Thyroid gland (tissue), 4 donors: ENCODE data around the gene EPM2AIP1. TPM values are rescaled to one million over a fixed set of nuclear protein-coding genes. Genes with fewer than 3 reads are reported as not detected.
A peak's percentile ranks its signal among the peaks of the same experiment; 100 is the strongest.

Experiments used
- DNase-seq, 2 donors: peaks; one replicate each; pipeline ENCODE4 v3.0.0-alpha.2; 2019
- H3K27ac ChIP-seq, 3 donors: fragments of 200-600 bp; sonication (generic); 1 replicate in 2 of 3; 2 replicates in 1 of 3; pipeline ENCODE4 v1.5.1; 2016 to 2019; ENCODE audit warnings: mild to moderate bottlenecking in 1 of 3, moderate library complexity in 1 of 3
- H3K27me3 ChIP-seq: fragments of 200-600 bp; sonication (generic); one replicate; pipeline ENCODE4 v1.5.1; 2019
- H3K36me3 ChIP-seq, 2 donors: fragments of 200-600 bp; sonication (generic); one replicate each; pipeline ENCODE4 v1.5.1; 2016 to 2019
- H3K4me1 ChIP-seq, 2 donors: fragments of 200-600 bp; sonication (generic); one replicate each; pipeline ENCODE4 v1.5.1; 2017 to 2019
- H3K4me3 ChIP-seq, 3 donors: fragments of 200-600 bp; sonication (generic); replicated peaks in 1 of 3; 1 replicate in 2 of 3; 2 replicates in 1 of 3; pipeline ENCODE4 v1.5.1; 2016; ENCODE audit warnings: mild to moderate bottlenecking in 1 of 3
- H3K9me3 ChIP-seq: fragments of 200-600 bp; sonication (generic); one replicate; pipeline ENCODE4 v1.5.1; 2017
- CTCF ChIP-seq, 6 experiments: fragments of 200-600 bp in 3 of 6; fragments of 450-650 bp in 3 of 6; sonication (generic) in 3 of 6; IDR thresholded peaks; one replicate each; pipeline ENCODE4 v1.5.1; 2016 to 2019; ENCODE audit warnings: antibody characterized with exemption in 6 of 6, mild to moderate bottlenecking in 2 of 6, inconsistent platforms in 1 of 6, moderate library complexity in 1 of 6
- POLR2A ChIP-seq, 2 donors: fragments of 450-650 bp; IDR thresholded peaks; one replicate each; pipeline ENCODE4 v1.6.1; 2017; ENCODE audit warnings: antibody characterized with exemption in 2 of 2, mild to moderate bottlenecking in 2 of 2, moderate library complexity in 1 of 2
- WGBS, 2 donors: methylation state at CpG; one replicate each; pipeline ENCODE4 v1.1.5; 2017; 5-methylcytosine and 5-hydroxymethylcytosine counted together
- intact Hi-C: fragments of 100-400 bp; cut with DNase I; formaldehyde crosslinking; loops from one replicate; pipeline ENCODE4 v1.15.1; 2023
- total RNA-seq, 4 donors: library from RNA; depleted of rRNA; stranded (reverse); fragments of >200 nt; gene quantifications; one replicate each; pipeline ENCODE4 v1.2.3, GENCODE V29; 2016

The EPM2AIP1 gene
- total RNA-seq, 4 donors from 2014 or later: 25.3 to 48.0 (median 35.0) TPM

DNA sequence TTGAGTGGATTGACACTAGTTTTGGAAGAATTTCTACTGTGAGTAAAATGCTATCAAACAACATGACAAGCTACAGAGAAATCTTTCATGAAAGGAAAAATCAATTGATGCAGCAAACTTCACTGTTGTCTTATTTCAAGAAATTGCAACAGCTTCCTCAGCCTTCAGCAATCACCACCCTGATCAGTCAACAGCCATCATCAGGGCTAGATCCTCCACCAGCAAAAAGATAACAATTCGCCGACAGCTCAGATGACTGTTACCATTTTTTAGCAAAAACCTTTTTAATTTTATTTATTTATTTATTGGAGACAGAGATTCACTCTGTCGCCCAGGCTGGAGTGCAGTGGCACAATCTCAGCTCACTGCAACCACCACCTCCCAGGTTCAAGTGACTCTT, 44.4 kb upstream of the EPM2AIP1 start:
- Histone ChIP-seq H3K4me1 (no peaks in the 10 kb centered on the region), H3K9me3 (no peaks in the 10 kb centered on the region), H3K36me3 (peaks cover 7 to 16% of the 10 kb centered on the region in 2 donors), H3K27me3 (no peaks in the 10 kb centered on the region), H3K27ac (no peak overlapping the region), H3K4me3 (no peak overlapping the region)
- intact Hi-C loops: no loop called here
- DNase-seq: no peak
- WGBS, 2 donors: 97 to 99% methylated on average over 3 of the region's 3 CpGs
- TF ChIP-seq POLR2A (IDR thresholded peaks at IDR 0.05): no peak
- TF ChIP-seq CTCF (IDR thresholded peaks at IDR 0.05): no peak

DNA sequence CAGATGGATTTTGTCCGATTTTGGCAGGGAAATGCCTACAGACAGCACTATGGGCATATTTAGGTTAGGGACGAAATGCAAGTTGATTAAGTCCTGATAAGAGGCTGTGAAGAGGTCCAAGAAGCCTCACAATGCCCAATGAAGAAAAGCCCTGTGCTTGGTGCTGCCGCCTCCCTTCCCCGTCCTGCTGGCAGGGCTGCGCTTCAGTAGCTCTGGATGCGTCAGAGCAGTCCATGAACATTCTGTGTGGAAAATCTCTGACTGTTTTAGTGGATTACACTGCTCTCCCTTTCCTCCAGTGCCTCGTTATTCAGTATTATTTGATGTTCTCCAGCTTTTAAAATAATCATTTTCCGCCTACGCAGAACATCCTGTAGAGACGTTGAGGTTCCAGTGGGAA, 40.0 kb upstream of the EPM2AIP1 start:
- TF ChIP-seq CTCF (IDR thresholded peaks at IDR 0.05): no peak
- no peak for TF ChIP-seq POLR2A (IDR thresholded peaks at IDR 0.05)

DNA sequence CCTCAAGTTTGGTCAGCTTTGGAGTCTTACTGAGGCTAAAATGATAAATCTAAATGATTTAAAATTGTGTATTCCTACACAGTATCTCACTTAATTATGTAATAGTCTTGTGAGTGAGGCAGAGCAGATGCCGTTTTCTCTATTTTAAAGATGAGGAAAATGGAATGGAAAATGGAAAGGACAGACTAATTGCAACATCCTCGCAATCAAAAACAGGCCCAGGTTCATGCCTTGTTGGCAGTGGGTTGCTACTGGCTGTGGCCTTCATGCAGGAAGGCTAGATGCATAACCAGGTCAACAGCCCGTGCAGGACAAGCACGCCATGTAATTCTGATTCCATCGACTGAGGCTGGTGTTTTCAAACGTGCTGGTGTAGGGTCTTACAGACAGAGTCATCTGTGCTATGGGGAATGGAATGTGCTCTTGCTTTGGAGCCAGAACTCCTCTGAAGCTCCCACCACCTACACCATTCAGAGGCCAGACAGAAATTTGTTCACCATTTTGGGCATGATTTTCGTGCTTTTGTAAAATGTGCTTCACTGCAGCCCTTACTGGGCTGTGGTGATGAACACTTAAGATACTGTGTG, 38.3 kb upstream of the EPM2AIP1 start:
- peak overlapping the region; percentile 52 to 94 (median 81) for H3K27ac ChIP-seq
- H3K9me3 ChIP-seq: no peaks in the 10 kb centered on the region
- peaks cover 0 to 10% of the 10 kb centered on the region in 2 donors for H3K36me3 ChIP-seq
- H3K4me3 ChIP-seq: no peak overlapping the region
- peaks cover 55 to 56% of the 10 kb centered on the region in 2 donors for H3K4me1 ChIP-seq
- H3K27me3 ChIP-seq: no peaks in the 10 kb centered on the region
- intact Hi-C loops: no loop called here
- peak; percentile 38 to 41 for DNase-seq
- WGBS, 2 donors: 55 to 65% methylated on average over 7 of the region's 7 CpGs
- TF ChIP-seq POLR2A (IDR thresholded peaks at IDR 0.05) (no peak), CTCF (IDR thresholded peaks at IDR 0.05) (no peak)

More for the DNA sequence above, 40.0 kb upstream of the EPM2AIP1 start:
- peaks cover 39 to 42% of the 10 kb centered on the region in 2 donors for H3K4me1 ChIP-seq
- H3K4me3 ChIP-seq: no peak overlapping the region
- 77 to 81% methylated on average over 10 of the region's 10 CpGs for WGBS, 2 donors
- H3K9me3 ChIP-seq: no peaks in the 10 kb centered on the region
- intact Hi-C loops: no loop called here
- peaks cover 0 to 17% of the 10 kb centered on the region in 2 donors for H3K36me3 ChIP-seq
- H3K27ac ChIP-seq: peak overlapping the region in 1 of 3 donors; percentile 94
- DNase-seq: no peak
- H3K27me3 ChIP-seq: no peaks in the 10 kb centered on the region

DNA sequence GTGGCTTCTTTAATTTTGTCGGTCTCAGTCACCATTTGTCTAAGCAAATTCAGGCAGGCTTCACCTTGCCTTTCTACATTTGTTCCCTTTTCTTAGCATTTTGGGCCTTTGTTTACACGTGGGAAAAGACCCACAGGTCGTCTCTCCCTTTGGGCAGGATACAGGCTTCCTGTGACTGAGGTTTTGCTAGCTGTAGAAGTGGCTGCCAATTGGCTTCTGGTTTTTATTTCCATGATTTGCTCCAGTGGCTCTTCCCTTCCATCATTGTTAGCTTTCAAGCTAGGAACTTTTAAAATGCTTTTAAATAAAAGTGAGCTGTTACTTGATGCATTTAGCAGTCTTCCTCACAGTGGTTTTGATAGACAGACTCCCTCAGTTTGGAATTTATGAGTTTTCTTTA, 37.7 kb upstream of the EPM2AIP1 start:
- peak overlapping the region; percentile 52 to 94 (median 81) for H3K27ac ChIP-seq
- DNase-seq: peak; percentile 32 to 40
- H3K9me3 ChIP-seq: no peaks in the 10 kb centered on the region
- H3K36me3 ChIP-seq: peaks cover 0 to 7% of the 10 kb centered on the region in 2 donors
- TF ChIP-seq POLR2A (IDR thresholded peaks at IDR 0.05) (no peak), CTCF (IDR thresholded peaks at IDR 0.05) (no peak)
- intact Hi-C loops: no loop called here
- 19 to 23% methylated on average over 3 of the region's 3 CpGs for WGBS, 2 donors
- H3K4me3 ChIP-seq: no peak overlapping the region
- peaks cover 59% of the 10 kb centered on the region in 2 donors for H3K4me1 ChIP-seq
- H3K27me3 ChIP-seq: no peaks in the 10 kb centered on the region

- Histone ChIP-seq H3K27ac (peak overlapping the region; percentile 52 to 94 (median 81)), H3K27me3 (no peaks in the 10 kb centered on the region), H3K36me3 (peaks cover 0 to 7% of the 10 kb centered on the region in 2 donors), H3K9me3 (no peaks in the 10 kb centered on the region), H3K4me1 (peaks cover 60 to 67% of the 10 kb centered on the region in 2 donors), H3K4me3 (no peak overlapping the region)
- intact Hi-C loops: loop anchor here (10.0 kb wide), 1 partner anchor 185 kb away; no protein-coding TSS in a partner anchor
- no peak for DNase-seq
- TF ChIP-seq POLR2A (IDR thresholded peaks at IDR 0.05): no peak
- TF ChIP-seq CTCF (IDR thresholded peaks at IDR 0.05): no peak
These were observed 36.7 kb upstream of the EPM2AIP1 start for GRCh38 chr3:37029516-37030163.
